ENCODE results near the gene CLDN7. TPM values are rescaled to one million over a fixed set of nuclear protein-coding genes. Genes with fewer than 3 reads are reported as not detected.
"Not testable (repeated sequence)": the region's sequence is repeated elsewhere in the genome, so short reads cannot be mapped to it uniquely, and the experiment has no call there.

The CLDN7 gene
- total RNA-seq, 1 donor from 2014 or later, result 26.8 TPM

DNA sequence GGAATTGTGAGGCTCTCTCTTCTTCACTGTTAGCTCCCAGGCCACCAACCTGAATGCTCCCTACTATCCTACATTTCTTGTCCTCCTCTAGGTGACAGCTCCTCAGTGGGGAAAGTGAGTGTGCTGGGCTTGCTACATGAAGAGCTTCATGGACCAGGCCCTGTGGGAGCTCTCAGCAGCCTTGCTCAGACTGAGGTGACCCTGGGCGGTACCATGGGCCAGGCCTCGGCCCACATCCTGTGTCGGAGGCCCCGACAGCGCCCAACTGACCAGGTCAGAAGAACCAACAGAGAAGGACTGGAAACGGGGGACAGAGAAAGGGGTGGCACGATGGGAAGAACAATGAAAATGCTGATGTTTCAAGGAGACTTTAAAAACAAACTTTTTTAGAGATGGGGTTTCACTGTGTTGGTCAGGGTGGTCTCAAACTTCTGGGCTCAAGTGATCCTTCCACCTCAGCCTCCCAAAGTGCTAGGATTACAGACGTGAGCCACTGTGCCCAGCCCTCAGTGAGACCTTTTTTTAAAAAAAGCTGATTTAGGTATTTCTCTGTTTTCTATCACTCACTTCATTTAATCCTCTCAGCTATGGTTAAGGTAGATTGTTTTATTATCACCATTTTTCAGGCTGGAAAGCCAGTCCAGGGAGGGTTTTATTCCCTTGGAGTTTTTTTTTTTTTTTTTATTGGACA, 5.4 kb downstream of the CLDN7 start:
- no peak for DNase-seq (ENCODE audit: low read depth, low spot score)

DNA sequence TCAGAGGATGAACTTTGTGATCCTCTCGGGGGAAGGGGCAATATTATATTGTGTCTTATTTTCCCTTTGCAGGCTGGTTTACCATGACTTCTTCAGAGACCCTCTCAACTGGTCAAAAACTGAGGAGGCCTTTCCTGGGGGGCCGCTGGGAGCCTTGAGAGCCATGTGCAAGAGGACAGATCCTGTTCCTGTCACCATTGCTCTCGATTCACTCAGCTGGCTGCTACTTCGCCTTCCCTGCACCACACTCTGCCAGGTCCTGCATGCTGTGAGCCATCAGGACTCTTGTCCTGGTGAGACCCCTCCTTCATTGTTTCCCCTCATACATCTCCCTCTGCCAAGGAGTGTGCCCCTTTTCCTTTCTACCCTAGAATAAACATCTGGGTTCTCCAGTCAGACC, 7.8 kb downstream of the CLDN7 start:
- no peak for DNase-seq (ENCODE audit: low read depth, low spot score)

DNA sequence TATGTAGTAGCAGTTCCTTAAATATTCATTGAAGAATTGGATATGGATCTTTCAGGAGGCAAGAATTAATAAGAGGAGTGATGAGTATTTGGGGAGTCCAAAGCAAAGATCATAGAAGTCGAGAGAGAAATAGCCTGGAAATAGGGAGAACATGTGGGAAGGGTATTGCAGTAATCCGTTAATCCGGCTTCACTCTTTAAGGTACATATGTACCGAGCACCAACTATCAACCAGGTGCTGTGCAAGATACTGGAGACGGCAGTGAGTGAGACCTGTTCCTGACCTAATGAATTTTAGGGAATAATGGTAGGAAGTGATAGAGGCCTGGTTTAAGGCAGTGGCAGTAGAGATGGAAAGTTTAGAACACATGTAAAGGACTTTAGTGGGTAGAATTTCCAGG, 9.2 kb downstream of the CLDN7 start:
- DNase-seq (ENCODE audit: low read depth, low spot score), result no peak

DNA sequence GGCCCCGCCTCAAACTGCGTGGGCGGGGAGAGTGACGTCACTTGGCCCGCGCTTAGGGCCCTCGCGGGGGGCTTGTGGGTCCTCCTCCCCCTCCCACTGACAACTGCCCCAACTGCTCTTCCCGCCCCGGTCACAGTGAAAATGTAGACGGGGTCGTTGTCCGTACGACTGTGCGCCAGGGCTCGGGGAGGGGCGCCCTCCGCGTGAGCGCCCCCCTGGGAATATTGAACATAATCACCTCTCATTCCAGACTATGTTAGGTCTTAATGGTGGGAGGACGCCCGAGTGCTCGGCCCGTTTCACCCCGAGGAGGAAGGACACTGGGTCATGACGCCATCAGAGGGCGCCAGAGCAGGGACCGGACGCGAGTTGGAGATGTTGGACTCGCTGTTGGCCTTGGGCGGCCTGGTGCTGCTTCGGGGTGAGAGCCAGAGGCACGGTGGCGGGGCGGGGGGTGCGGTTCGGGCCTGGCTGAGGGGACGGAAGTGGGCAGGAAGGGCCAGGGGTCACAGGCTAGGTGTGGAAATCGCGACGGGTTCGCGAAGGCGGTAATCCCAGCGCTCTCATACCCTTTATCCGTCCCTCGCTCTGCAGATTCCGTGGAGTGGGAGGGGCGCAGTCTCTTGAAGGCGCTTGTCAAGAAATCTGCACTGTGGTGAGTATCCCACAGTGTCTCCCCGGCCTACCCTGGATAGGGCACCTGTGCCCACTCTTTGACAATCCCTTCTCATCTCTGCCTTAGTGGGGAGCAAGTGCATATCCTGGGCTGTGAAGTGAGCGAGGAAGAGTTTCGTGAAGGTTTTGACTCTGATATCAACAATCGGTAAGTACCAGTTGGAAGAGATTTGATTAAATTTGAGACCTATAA, 9.9 kb downstream of the CLDN7 start, which contains the start of gene ELP5:
ELP5 (plus strand) TSS at position 40 of the 868 bp plus-strand sequence; CDS start at position 376, 336 bp downstream.
- DNase-seq (ENCODE audit: low read depth, low spot score), result peak; percentile 82

DNA sequence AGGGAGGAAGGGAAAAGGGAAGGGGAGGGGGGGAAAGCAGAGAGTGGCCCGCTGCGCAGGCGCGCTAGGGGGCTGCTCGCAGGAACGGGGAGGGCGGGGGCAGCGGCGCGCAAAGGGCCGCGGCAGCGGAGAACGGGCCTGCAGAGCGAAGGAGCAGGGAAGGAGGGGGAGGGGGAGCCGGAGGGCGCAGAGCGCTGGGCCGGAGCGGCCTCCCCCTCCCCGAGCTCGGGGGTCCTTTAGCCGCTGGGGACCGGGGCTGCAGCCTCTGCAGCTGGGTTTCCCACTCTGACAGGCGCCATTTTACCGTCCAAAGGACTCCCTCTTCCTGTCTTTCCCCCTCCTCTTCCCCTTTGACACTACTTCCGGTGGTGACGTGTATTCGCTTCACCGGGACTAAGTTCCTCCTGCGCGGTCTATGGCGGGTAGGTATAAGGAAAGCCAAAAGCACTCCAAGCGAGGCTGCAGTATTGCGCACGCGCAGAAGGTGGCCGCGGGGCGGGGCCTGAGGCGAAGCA, 10.6 kb downstream of the CLDN7 start, which contains the start of gene CTDNEP1:
CTDNEP1 (minus strand) TSS at position 74 of the 515 bp plus-strand sequence. CDS start 438 bp downstream, outside the sequence.
- DNase-seq (ENCODE audit: low read depth, low spot score), result peak; percentile 98

DNA sequence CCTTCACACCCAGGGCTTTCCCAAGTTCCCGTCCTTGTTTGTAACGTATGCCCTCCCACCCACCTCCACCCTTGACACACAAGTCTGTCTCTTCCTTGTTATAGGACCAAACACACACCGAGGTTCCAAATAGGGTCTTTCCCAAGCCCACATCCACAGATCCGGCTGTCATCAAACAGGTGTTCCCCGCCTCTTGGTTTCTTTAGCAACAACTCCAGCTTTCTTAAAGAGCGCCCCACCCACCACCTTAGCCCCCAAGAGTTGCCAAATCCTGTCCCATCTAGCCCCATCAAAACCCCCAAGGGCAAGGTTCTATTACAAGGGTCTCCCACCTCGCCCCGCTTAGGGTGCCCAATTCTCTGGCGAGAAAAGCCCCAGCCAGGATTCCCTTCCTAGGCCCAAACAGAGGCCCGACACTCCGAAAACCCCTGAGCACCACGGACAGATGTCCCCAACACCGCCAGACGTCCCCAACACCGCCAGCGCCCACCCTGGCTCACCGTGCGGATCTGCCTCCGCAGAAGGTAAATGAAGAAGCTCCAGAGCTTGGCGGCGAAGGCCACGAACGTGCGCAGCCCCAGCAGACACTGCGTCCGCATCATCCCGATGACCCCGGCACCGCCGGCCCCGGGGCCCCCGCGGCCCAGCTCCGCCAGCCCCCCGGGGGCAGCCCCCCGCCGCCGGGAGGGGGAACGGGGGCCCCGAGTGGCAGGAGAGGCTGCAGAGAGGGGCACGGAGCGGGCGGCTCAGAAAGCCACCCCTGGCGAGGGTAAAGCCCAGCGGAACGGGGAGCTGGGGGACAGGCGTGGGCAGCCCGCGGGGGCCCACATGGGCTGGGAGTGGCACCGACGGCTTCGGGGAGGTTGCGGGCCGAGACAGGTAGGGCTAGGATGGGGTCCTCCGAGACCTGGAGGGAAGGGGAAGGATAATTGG, 11.3 kb downstream of the CLDN7 start:
- DNase-seq (ENCODE audit: low read depth, low spot score), result no peak

DNA sequence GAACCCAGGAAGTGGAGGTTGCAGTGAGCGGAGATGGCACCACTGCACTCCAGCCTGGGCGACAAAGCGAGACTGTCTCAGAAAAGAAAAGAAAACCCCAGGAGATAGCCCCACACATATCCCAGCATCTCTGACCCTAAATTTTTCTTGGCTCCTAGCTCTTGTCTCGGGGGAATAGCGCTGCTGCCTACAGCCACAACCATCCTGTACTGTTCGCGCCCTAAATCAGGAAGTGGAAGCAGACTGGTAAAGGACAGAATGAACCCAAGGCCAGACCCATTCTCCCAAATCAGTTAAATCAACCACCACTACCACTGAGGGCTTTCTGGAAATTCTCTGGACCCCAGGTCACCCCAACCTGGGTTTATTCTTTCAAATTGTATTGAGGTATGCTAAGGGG, 12.4 kb downstream of the CLDN7 start:
- DNase-seq (ENCODE audit: low read depth, low spot score), result no peak

DNA sequence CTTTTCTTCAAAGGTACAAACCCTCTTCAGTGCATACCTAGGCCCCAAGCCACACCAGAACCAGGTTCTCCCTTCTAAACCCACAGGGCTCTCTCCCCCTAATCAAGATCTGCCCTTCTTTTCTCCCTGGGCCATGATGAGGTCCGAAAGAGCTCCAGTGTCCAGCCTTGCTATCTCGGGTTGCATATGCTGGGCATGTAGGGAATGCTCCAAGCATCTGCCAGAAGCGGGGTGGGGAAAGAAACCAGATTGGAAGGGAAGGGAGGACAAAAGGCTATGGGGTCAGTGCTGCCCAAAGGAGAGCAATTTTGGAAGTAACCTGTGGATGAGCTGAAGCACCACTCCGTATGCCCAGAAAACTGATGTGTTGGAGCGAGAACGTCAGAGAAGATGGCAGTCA, 13.1 kb downstream of the CLDN7 start:
- no peak for DNase-seq (ENCODE audit: low read depth, low spot score)

DNA sequence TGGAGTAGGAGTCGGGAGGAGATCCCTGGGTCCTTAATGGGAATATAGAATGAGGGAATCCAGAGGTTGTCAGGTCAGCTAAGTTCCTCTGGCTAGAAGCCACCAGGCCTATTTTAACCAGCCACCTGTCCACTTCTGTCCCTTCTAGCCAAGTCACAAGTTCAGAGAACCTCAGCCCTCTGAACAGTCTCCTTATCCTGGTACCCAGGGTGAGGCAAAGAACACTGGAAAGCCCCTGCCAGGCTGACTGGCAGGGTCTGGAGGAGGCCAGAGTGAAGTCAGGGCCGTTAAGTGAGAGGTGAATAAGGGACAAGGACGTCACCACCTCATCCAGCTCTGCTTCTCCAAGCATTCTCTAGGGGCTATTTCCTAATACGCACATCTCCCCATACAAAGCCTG, 13.5 kb downstream of the CLDN7 start:
- DNase-seq (ENCODE audit: low read depth, low spot score), result no peak

DNA sequence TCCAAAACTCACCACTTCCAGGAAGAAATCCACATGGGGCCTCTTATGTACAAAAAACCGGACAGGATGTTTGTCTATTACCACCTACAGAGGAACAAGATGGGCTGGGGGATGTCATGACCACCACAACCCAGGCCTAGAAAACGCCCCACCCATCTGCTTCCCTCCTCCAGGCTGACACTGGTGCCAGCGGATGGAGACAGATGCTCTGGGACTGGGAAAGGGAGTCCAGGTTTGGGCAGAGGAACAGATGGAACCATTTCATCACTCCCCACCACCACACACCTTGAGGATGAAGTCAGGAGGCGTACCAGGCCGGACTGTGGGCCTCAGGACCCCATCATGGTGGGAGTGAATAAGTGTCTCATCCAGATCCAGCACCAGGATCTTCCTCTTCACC, 15.5 kb downstream of the CLDN7 start:
- no peak for DNase-seq (ENCODE audit: low read depth, low spot score)

DNA sequence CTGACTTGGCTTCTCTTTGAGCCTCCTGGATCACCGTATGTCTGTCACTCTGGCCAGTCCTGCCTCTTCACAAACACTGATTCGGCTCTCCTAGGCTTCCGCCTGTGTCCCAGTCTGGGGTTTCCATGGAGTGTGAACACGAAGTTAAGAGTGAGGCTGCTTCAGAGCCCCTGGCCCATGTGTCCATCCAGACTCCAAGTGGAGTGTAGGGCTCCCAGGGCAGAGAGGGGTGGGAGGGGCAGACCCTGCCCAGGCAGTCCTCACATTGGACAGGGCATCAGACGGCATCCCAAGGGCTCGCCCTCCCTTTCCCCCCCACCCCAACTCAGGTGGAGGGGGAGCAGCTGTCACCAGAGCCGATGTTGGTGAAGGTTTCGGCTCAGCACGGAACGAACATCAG, 18.4 kb downstream of the CLDN7 start:
- not testable (repeated sequence) for DNase-seq (ENCODE audit: low read depth, low spot score)

DNA sequence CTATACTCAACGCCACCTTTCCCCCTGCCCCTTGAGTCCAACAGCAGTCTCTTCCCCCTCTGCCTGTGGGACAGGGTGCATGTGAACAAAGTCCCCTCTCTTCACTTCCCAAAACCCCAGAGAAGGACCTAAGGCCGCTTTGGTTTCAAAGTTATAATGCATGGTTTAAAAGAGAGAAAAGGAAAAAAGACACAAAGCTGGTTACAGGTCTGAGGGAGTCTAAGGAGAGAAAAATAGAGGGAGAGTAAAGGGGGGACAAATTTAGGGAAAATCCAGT, 18.9 kb downstream of the CLDN7 start:
- no peak for DNase-seq (ENCODE audit: low read depth, low spot score)

DNA sequence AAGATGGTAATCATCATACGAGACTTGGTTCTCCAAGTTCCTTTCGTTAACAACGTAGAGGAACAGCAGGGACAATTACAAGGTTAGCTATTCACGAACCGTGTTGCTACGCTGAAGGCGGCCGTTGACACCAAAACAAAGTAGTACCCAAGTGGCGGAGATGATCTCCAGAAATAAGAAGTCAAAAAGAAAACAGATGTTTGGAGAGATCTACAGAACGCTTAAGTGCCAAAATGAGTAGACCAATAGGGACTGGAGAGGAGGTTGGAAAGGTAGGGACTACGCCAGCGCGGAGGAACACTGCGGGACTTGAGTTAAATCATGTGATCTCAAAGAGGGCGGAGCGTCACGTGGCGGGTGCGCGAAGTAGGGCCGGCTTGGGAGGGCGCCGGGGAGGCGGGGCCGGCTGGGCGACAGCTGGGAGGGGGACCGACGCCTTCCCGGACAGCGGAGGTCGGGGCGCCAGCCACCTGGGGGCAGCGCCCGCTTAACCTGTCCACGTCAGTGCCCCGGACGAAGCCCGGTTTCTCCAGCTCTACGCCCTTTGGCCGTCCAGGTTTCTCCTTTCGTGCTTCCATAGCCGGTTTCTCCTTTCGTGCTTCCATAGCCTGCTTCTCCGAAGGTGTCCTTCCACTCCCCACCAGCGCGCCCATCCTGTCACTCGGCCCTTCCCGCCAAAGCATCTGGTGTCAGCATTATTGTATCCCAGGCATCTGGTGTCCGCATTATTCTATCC, 19.4 kb downstream of the CLDN7 start:
- DNase-seq (ENCODE audit: low read depth, low spot score), result peak; percentile 85

DNA sequence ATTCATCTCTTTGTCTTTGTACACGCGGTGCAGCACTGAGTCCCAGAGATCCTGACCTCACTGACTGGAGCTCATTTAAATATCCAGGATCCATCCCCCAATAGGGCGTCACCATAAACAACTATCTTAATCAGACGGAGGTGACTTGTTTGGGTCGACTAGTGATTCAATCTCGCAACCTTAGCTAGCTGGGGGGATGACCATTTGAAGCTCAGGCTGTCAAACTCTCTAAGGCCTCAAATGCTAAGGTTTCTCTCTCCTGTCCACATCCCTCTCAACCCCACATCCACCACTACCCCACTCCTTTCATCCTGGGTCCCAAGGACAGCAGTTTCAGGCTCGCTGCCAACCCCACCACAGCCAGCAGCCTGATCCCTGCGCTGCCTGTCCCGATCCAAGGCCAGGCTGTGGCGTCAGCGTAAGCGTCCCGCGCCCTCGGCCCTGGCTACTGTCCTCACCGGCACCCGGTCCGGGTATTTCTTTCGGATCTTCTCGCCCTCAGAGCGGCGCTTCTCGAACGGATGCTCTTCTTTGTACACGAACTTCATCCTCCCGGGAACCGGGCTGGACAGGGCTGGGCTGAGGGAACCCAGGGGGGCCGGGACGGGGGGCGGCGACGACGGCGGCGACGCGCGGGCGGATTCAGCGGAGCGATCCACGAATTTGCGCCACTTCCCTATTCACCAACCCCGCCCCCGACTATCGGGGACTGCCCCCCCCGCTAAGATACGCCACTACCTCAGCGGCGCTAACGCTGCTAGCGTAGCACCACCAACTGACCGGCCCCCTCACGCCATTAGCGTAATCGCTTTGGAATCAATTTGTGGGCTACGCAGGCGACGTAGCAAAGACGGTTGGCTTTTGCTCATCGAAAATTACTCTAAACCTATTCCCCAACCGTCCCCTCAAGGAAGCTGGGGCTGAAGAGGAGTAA, 20.2 kb downstream of the CLDN7 start, which contains the start of gene GABARAP:
GABARAP (minus strand) TSS at position 667 of the 934 bp plus-strand sequence; CDS start at position 548, 119 bp downstream.
- peak; percentile 69 for DNase-seq (ENCODE audit: low read depth, low spot score)

DNA sequence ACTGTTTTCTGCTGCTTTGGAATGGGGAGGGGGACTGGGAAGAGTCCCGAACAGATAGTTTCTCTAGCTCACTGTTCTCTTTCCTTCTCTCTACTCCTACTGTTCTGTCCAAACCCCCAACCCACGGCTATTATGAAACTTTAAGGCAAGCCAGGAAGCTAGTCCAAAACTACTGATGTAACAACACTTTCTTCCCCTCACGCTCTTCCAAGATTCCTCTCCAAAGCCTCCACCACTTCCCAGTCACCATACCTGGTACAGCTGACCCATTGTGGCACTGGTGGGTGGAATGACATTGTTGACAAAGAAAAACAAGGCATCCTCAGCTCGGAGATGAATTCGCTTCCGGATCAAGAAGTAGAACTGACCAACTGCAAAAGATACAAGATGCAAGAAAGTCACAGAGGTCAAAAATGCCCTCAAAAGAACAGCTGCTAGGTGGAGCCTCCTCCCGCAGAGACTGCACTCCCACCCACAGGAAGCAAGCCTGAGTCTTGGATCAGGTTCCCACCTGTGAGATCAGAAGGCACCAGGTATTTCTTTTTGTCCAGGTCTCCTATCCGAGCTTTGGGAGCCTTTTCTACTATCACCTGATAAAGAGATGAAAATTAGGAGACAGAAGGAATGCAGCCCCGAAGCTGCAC, 21.1 kb downstream of the CLDN7 start:
- DNase-seq (ENCODE audit: low read depth, low spot score), result no peak

DNA sequence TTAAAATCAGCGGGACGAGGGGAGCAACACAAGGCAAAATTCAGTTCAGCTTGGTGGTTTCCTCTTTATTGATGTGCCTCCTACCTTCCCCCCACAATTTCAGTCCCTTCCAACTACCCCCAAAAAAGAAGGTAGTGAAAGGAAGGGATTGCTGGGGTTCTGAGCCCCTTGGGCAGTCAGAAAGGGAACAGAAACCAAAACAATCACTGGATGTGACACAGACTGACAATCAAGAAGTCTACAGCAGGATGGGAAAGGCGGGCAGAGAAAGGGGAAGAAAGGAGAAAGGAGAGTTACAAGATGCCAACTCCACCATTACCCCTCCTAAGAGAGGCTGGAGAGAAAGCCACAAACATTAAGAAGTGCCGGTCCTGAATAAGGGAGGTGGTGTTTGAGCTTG, 21.9 kb downstream of the CLDN7 start:
- no peak for DNase-seq (ENCODE audit: low read depth, low spot score)

DNA sequence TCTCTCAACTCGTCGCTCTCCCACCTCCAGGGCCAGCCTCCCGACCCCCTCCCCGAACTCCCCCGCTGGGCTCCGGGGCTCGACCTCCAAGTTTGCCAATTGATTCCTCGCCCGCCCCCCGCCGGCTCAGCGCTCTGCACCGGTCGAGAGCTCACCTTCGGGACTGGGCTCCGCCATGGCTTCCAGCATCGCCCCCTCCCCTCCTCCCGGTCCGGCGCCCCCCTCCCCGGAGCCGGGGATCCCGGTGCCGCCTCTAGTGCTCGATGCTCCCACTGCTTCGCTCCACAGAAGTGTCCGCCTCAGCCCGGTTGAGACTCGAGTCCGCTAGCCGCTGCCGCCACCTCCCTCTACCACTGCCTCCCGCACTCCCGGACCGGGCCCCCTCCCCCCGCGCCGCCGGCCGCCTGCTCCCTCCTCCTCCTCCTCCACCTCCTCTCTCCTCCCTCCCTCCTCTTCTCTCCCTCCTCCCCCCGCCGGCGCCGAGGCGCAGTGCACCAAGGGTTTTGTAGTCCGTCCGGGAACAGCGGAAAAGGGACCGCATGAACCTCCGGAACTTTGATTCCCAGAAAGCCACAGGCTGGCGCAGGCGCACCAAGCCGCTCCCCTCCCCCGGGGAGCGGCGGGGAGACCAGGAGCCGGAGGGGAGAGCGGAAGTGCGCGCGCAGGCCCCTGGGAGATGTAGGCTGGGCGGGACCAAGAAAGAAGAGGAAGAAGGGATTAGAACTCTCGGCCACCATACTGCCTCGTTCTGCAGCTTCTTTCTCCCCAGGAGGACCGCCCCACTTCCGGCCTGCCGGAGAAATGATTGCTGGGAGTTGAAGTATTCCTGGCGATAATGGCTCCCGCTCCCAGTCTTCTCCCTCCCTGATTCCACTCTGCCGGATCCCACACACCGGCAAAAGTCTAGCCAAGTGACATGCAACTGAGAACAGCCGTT, 22.9 kb downstream of the CLDN7 start, which contains the start of gene PHF23:
PHF23 (minus strand) TSS at position 367 of the 937 bp plus-strand sequence; CDS start at position 189, 178 bp downstream.
- peak; percentile 99 for DNase-seq (ENCODE audit: low read depth, low spot score)
